GM23338 (cell line): ENCODE results near the gene TAF13.
"Not testable (repeated sequence)": the region's sequence is repeated elsewhere in the genome, so short reads cannot be mapped to it uniquely, and the experiment has no call there.

Source experiments
- CREB1 ChIP-seq: fragments of 250-450 bp; sonication (Bioruptor Pico); IDR thresholded peaks from 2 replicates; pipeline ENCODE4 v1.5.0; 2020; ENCODE audit warnings: low read depth, mild to moderate bottlenecking, moderate library complexity
- CTCF ChIP-seq, 2 experiments: fragments of 200-600 bp in 1 of 2; sonication (generic) in 1 of 2; conservative IDR thresholded peaks; 2 replicates each; pipeline versions ENCODE4 v1.5.1 to v1.6.1; 2016 to 2017; ENCODE audit warnings: antibody characterized with exemption in 2 of 2, low read depth in 2 of 2, mild to moderate bottlenecking in 2 of 2, moderate library complexity in 1 of 2
- ETS1 ChIP-seq: IDR thresholded peaks from 2 replicates; pipeline ENCODE4 v1.6.1; 2016; ENCODE audit warnings: antibody characterized with exemption
- EZH2 ChIP-seq: fragments of 200-600 bp; sonication (generic); IDR thresholded peaks from one replicate; pipeline ENCODE4 v1.8.0; 2017; ENCODE audit warnings: antibody characterized with exemption, mild to moderate bottlenecking, low read depth; ENCODE audit not compliant: unreplicated experiment
- EZH2phosphoT487 ChIP-seq: fragments of 200-600 bp; sonication (generic); IDR thresholded peaks from one replicate; pipeline ENCODE4 v1.8.1; 2018; ENCODE audit warnings: antibody characterized with exemption; ENCODE audit not compliant: unreplicated experiment
- JUNB ChIP-seq: IDR thresholded peaks from one replicate; pipeline ENCODE4 v1.6.1; 2016; ENCODE audit warnings: antibody characterized with exemption; ENCODE audit not compliant: unreplicated experiment
- NANOG ChIP-seq: IDR thresholded peaks from 2 replicates; pipeline ENCODE4 v1.6.1; 2016; ENCODE audit warnings: antibody characterized with exemption, borderline replicate concordance
- POLR2AphosphoS5 ChIP-seq: IDR thresholded peaks from 2 replicates; pipeline ENCODE4 v1.6.1; 2016; ENCODE audit warnings: antibody characterized with exemption, low read depth
- REST ChIP-seq: IDR thresholded peaks from one replicate; pipeline ENCODE4 v1.6.1; 2018; ENCODE audit warnings: antibody characterized with exemption; ENCODE audit not compliant: unreplicated experiment
- STAT1 ChIP-seq: IDR thresholded peaks from one replicate; pipeline ENCODE4 v1.6.1; 2016; ENCODE audit warnings: antibody characterized with exemption; ENCODE audit not compliant: unreplicated experiment
- ZNF114 ChIP-seq: fragments of 250-450 bp; sonication (Bioruptor Pico); IDR thresholded peaks from 2 replicates; pipeline ENCODE4 v1.5.0; 2020; ENCODE audit warnings: mild to moderate bottlenecking, moderate library complexity

- not testable (repeated sequence) for TF ChIP-seq CTCF (conservative IDR thresholded peaks at IDR 0.05; ENCODE audit: low read depth in 2 of 2); REST; POLR2AphosphoS5; EZH2; CREB1 (CRISPR knock-in tag); EZH2phosphoT487; STAT1; ZNF114 (CRISPR knock-in tag); ETS1; NANOG; JUNB
Measured at GRCh38 chr1:109029493-109029892, 46.3 kb downstream of the TAF13 start.
